ENCODE data around the gene OLA1. TPM values are rescaled to one million over a fixed set of nuclear protein-coding genes. Genes with fewer than 3 reads are reported as not detected.

Gene OLA1
- total RNA-seq, 1 donor from 2014 or later = 97.8 TPM

GRCh38 chr2:174227748-174228147 lies 20.6 kb downstream of the OLA1 start:
- intact Hi-C loops (cut with micrococcal nuclease) = no loop called here

DNA sequence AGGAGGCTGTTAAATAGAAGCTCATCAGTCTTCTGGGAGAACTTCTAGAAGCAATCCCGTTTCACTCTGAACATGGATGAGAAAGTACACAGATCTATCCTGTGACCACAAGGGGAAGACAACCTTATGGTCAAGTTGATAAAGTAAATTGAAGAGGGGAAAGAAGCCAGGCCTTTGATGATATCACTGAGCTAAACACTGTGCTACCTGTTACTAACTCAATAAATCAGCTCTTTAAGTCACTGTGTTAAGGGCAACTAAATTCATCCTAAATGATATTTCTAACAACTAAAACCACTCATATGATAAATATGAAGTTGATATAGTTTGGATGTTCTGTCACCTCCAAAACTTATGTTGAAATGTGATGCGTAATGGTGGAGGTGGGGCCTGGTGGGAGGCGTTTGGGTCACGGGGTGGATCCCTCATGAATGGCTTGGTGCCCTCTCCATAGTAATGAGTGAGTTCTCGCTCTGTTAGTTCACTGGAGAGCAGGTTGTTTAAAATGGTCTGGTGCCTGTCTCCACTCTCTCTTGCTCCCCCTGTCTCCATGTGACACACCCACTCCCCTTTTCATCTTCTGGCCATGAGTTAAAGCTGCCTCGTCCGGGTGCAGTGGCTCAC lies 23.6 kb downstream of the OLA1 start:
- intact Hi-C loops (cut with micrococcal nuclease) = no loop called here

- intact Hi-C loops (cut with micrococcal nuclease) = no loop called here
Observed at GRCh38 chr2:174224125-174224524, 24.2 kb downstream of the OLA1 start.

DNA sequence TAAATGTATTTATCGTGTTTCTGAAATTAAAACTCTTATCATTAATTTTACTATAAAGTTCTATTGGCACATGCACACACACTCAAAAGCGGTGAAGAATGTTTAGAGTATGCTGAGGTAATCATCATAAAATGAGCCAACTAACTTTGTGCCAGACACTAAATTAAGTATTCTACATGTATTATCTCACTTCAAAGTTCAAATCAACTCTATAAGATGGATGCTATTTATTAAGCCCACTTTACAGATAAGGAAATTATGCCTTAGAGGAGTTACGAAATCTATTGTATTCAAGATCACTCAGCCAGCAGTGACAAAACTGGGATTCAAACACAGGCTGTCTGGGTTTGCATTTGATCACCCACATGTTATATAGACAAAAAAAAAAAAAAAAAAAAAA lies 24.9 kb downstream of the OLA1 start:
- intact Hi-C loops (cut with micrococcal nuclease) = no loop called here

DNA sequence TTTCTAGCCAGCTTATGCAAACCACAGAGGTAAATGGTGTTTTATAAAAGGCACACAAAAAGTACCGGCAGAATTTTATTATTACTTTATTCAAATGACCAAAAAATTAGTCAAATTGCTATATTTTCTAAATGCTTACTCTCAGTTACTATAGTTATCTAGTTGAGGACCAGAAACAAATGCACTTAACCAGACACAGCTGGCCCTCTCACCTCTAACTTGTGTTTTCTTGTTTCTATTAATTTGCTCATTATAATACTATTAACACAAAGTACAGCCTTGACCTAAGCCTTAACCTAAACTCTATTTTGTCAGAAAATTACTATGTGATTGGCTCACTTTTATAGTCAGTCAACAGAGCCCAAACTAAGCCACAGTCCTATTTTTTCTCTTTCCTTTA lies 26.2 kb downstream of the OLA1 start:
- intact Hi-C loops (cut with micrococcal nuclease) = no loop called here

GRCh38 chr2:174219321-174219720 lies 29.0 kb downstream of the OLA1 start:
- intact Hi-C loops (cut with micrococcal nuclease) = no loop called here

GRCh38 chr2:174218773-174219172 lies 29.6 kb downstream of the OLA1 start:
- intact Hi-C loops (cut with micrococcal nuclease) = no loop called here

- intact Hi-C loops (cut with micrococcal nuclease) = no loop called here
Observed at GRCh38 chr2:174217869-174218268, 30.5 kb downstream of the OLA1 start.

DNA sequence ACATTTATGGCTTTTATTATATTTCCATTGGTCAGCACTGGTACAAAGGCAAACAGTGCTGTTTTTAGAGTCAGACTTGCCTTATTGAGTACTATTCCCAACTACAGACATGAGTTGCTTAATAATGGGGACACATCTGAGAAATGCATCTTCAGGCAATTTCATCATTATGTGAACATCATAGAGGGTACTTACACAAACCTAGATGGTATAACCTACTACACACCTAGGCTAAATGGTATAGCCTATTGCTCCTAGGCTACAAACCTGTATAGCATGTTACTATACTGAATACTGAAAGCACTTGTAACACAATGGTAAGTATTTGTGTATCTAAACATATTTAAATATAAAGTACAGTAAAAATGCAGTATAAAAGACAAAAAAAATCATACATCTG lies 36.4 kb downstream of the OLA1 start:
- intact Hi-C loops (cut with micrococcal nuclease) = no loop called here

- intact Hi-C loops (cut with micrococcal nuclease) = no loop called here
Observed at GRCh38 chr2:174210862-174211261, 37.5 kb downstream of the OLA1 start.

DNA sequence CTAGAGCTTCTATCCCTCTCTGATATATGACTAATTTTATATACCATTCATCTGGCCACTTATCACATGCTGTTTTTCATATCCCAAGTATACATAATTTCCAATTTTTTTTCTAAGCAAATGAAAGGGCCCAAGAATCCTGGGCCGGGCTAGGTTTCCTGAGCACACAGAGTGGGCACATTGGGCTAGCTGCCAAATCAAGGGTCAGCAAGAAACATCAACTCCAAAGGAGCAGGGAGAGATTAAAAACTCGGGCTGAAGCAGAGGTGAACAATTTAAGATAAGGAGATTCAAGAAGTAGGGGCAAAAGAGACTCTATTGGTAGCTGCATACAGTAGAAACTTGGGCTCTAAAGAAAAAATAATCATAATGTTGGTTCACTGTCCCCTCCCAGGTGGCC lies 39.0 kb downstream of the OLA1 start:
- intact Hi-C loops (cut with micrococcal nuclease) = no loop called here

GRCh38 chr2:174208026-174208425 lies 40.3 kb downstream of the OLA1 start:
- intact Hi-C loops (cut with micrococcal nuclease) = no loop called here

DNA sequence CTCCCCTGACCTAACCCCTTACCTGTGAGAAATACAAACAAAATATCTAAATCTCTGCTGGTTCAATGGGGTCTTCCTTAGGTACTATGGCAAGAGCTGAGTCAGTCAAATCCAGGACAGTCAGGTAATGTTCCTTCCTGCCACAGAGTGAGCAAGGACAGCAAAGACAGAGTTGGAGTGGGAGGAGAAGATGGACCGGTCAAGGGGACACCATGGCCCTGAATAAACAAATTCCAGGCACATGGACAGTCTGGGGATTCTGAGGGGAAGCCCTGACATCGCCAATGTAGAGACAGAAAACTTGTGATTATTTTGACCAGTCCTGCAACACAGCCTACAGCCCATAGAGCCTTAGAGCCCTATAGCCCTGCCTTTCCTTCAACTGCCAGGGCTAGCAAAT lies 42.8 kb downstream of the OLA1 start:
- intact Hi-C loops (cut with micrococcal nuclease) = no loop called here

- intact Hi-C loops (cut with micrococcal nuclease) = no loop called here
Observed at GRCh38 chr2:174202188-174202587, 46.1 kb downstream of the OLA1 start.

- intact Hi-C loops (cut with micrococcal nuclease) = no loop called here
Observed at GRCh38 chr2:174198846-174199564, 49.3 kb downstream of the OLA1 start.

DNA sequence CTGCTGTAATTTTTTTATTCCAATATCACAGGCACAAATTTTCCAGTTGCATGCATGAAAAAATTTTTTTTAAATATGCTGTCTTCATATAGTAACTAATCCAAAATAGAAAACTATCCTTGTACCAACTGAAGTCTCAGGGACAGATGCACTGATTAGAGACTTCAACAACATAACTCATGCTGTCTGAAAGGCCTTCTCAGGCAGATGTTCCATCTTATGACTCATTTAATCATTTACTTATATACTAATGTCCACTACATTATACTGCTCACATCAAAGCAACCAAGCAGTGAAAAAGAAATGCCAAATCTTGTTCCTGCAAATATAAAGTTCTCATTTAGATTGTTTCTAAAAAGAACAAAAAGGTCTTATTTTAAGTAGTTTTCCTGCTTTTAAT lies 53.1 kb downstream of the OLA1 start:
- intact Hi-C loops (cut with micrococcal nuclease) = no loop called here

DNA sequence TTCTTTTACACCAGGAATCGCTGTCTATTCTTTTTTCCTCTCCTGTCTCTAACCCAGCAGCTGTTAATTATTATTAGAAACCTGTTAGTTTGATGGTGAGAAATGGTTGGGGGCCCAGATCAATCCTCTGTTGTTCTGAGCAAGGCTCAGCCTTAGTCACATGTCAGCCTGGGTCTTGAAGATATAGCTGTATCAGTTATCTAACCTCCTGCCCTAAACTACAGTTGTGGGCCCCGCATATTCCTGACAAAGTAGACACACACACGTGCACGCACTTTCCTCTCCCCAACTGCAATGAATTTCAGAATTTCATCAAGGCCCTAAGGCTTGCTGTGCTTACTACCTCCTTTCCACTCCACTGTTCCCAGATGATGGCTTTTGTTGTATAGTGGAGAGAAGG lies 54.6 kb downstream of the OLA1 start:
- intact Hi-C loops (cut with micrococcal nuclease) = no loop called here

DNA sequence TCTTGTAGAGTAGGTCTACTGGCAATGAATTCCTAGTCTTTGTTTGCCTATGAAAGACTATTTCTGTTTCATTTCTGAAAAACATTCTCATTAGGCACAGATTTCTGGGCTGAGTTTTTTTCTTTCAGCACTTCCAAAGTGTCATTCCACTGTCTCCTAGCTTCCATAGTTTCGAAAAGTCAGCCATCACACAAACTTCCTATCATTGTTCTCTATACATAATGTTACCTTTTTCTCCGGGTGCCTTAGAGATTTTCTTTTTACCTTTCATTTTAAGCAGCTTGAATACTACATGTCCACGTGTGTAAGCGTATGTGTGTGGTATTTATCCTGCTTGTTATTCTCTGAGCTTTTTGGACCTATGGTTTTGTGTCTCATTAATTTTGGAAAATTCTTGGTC lies 55.7 kb downstream of the OLA1 start:
- intact Hi-C loops (cut with micrococcal nuclease) = no loop called here

DNA sequence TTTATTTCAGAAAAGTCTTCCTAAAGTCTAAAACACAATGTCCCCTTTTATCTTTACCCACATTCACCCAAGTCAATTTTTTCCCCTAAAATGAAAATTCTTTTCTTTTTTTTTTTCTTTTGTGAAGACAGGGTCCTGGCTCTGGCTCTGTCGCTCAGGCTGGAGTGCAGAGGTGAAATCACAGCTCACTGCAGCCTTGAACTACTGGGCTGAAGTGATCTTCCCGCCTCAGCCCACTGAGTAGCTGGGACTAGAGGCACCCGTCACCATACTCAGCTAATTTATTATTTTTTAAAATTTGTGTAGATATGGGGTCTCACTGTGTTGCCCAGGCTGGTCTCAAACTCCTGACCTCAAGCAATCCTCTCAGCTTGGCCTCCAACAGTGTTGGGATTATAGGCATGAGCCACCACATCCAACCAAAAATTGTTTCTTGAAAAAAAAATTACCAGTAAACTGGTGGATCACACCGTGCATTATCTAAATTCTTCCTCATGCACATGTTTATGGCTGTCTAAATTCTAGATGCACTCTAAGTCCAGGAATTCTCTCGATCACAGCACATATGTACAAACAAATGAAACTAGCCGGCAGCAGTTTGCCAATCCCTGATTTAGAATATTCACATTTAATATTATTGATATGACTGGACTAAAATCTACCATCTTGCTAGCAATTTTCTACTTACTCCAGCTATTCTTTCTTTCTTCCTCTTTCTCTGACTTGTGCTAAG lies 56.8 kb downstream of the OLA1 start:
- intact Hi-C loops (cut with micrococcal nuclease) = no loop called here

DNA sequence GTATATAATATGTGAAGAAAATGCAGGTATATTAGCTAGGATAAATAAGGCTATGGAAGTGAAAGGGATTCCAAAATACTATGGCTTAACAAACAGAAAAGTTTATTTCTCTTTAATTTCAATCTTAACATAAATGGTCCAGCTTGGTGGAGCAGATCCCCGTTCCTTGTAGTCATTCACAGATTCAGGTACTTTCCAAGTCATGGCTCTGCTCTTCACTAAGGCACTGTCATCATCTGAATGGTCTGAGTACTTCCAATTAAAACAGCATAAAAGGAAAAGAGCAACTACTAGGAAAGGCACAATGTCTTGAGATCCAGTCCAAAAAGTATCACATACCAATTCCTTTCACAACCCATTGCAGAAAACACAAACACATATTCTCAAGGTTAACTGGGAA lies 63.4 kb downstream of the OLA1 start:
- intact Hi-C loops (cut with micrococcal nuclease) = no loop called here

DNA sequence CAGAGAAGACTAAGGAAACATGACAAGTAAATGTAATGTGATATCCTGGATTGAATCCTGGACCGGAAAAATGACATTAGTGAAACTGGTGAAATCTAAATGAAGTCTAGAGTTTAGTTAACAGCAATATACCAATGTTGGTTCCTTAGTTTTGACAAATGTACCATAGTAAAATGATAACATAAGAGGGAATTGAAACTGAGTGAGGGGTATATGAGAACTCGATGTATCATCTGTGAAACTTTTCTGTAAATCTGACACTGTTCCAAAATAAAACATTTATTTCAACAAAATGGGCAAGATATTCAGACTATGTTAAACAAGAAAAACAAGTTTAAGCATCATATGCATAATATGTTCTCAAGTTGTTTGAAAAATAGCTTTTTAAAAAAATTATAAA lies 63.8 kb downstream of the OLA1 start:
- intact Hi-C loops (cut with micrococcal nuclease) = no loop called here

DNA sequence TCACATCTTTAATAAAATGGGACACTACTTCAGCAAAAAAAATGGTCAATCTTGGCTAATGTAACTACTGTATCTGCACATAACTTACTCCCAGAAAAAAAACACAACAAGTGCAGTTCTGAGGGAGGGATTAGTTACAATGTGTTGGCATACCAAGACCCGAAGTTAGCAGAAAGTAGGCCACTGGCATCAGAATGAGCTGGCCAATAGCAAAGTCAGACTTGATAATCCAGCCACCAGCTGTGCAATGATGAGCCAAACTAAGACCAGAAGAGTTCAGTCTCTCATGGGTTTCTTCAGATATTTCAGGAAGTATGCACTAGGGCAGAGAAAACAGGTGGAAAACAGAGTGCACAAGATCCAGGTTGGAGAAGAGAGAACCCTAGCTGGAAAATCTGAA lies 65.3 kb downstream of the OLA1 start:
- intact Hi-C loops (cut with micrococcal nuclease) = no loop called here

- intact Hi-C loops (cut with micrococcal nuclease) = no loop called here
Observed at GRCh38 chr2:174181368-174181767, 67.0 kb downstream of the OLA1 start.
